CD4-positive, alpha-beta T cell treated with Interleukin-4 for 4 hours (primary cell): Measurements from ENCODE around the gene KLHDC1.

Source experiments
- DNase-seq: peaks from one replicate; pipeline ENCODE4 v3.0.0-alpha.2; 2020

KLHDC1 gene

DNA sequence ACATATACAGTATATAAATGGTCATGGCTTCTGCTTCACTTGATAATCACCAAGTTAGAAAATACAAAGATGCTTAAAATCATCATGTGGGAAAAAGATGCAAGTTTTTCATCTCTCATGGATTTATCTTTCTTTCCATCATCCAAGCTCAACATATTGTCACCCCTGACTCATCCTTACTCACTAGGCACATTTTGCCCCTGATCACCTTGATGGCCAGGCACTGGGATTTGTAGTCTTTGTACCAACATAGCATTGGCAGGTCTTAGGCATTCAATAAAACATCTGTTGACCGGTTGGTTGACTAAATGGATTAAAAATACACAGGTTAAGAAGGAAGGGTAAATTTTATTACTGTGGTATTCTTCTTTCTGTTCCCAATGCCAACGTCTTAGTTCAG is 103.1 kb downstream of the KLHDC1 start:
- no peak for DNase-seq
